ENCODE data around the gene KBTBD8.

The KBTBD8 gene

DNA sequence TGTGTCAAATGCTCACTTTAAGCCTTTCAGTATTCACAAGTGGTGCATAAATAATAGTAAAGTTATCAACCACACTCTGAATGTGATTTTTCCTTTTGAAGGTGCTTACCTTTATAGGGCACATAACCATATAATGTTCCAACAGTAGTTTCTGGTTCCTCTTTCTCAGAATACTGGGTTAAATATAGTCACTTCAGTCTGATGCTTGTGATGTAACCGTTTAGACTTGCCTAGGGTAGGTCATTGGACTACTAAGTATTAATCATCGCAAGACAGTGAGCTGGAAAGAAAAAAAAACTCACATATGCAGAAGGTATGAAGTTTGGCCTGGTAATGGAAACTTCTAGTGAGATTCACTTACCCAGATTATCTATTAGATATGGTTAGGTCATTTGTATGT lies 1.9 kb downstream of the KBTBD8 start:
- no peak for DNase-seq

DNA sequence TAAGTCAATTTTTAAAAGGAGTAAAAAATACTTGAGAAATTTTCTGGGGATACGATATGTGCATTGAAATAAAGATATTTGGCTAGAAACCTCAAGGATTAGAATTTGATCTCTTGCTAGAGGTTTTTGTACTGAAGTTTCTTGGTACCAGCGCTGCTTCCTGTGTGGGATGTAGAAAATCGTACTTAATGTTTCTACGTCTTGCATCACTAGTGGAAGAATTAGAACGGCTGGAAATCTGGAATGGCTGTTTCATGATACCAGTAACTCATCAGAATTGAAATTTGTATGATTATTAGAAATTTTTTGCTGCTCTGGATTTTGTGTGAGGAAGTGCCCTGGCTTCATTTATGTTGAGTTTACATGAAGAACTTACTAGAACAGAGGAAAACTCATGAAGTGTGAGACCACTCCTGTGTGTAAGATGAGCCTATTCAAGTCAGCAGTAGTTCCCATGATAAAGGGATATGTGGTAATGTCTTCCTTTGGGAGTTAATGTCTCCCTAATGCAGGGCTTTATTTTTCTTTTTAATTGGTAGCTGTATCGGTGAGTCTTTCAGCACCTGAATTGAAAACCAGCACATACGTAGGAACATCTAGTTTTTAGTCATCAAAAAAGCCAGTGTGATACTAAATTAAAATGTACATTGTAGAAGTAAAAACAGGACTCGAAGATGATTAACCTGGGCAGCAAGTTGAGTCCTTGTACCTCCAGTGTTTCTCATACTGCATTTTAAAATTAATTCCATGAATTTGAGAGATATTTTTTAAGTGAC lies 3.2 kb downstream of the KBTBD8 start:
- no peak for DNase-seq

- no peak for DNase-seq
These were observed 7.9 kb downstream of the KBTBD8 start for GRCh38 chr3:67005974-67006373.

GRCh38 chr3:67006460-67006859 lies 8.4 kb downstream of the KBTBD8 start:
- no peak for DNase-seq

- DNase-seq = no peak
These were observed 10.3 kb downstream of the KBTBD8 start for GRCh38 chr3:67008388-67008787.

GRCh38 chr3:67009716-67010115 lies 11.6 kb downstream of the KBTBD8 start:
- DNase-seq = no peak

DNA sequence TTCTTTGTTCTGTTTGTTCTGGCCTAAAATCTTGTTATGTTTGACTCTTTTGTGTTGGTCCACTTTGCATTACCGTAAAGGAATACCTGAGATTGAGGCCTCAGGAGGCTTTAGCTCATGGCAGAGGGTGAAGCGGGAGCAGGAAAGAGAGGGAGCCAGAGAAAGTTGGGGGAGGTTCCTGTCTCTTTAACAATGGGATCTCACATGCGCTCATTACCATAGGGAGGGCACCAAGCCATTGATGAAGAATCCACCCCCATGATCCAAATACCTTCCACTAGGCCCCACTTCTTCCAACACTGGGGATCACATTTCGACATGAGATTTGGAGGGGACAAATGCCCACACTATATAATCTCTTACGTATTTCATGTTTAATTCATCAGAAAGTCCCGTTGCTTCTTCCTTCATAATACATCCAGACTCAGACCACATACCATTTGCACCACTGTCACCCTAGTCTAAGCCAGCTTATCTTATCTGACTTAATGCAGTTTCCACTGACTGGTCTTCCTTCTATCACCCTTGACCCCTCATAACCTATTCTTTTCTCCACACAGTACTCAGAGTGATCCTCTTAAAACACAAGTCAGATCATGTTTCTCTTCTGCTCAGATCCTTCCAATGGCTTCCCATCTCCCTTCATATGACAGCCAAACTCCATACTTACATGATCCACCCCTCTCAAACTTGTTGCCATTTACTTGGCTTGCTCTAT lies 13.5 kb downstream of the KBTBD8 start:
- no peak for DNase-seq

- DNase-seq = no peak
These were observed 14.5 kb downstream of the KBTBD8 start for GRCh38 chr3:67012564-67012963.

DNA sequence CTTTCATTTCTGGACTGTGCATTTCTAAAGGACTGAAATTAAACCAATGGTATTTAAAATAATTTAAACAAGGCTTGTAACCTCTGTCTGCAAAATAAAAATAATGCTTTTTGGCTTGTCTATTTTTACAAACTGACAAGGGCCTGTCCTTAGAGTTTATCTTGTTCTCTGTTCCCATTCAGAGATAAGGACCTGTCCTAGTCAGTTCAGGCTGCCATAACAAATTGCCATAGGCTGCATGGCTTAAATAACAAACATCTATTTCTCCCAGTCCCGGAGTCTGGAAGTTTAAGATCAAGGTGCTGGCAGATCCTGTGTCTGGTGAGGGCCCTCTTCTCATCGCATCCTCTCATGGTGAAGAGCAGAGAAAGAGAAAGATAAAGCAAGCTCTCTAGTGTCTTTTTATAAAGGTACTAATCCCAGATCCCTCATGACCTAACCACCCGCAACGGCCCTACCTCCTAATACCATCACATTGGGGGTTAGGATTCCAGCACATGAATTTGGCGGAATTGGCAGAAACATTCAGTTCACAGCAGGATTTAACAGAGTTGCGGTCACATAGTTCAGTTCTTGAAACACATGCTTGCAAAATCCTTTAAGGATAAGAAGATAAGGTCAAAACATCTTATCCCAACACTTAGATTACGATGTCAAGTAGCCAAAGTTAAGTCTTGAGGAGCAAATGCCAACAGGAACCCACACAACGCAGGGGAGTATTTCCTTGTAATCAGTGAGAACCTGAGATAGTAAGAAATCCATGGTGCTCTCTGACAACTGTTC lies 17.8 kb downstream of the KBTBD8 start:
- DNase-seq = no peak

DNA sequence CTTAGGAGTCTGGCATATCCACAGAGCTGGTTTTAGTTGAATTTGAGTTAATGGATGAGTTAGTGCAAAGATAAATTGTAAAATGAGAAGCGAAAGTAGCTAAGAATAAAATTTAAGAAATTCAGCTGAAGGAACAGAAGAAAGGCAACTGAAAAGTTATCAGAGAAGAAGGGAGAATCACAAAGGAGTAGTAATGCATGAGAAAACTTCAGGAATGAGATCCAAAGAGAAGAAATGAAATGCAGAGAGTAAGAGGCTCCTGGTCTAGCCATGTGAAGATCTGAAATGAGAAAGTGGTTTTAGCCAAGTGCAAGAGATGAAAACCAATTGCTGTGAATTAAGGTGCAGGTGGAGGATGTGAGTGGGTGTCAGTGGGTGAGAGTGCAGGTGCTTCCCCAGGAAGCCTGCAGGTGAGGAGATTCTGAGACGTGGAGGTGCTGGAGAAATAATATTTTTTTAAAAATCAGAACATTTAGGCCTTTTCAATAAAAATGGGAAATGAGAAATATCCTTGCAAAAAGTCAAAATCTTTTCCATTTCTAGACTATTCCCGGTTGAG lies 18.5 kb downstream of the KBTBD8 start:
- no peak for DNase-seq

GRCh38 chr3:67017211-67017610 lies 19.1 kb downstream of the KBTBD8 start:
- no peak for DNase-seq

DNA sequence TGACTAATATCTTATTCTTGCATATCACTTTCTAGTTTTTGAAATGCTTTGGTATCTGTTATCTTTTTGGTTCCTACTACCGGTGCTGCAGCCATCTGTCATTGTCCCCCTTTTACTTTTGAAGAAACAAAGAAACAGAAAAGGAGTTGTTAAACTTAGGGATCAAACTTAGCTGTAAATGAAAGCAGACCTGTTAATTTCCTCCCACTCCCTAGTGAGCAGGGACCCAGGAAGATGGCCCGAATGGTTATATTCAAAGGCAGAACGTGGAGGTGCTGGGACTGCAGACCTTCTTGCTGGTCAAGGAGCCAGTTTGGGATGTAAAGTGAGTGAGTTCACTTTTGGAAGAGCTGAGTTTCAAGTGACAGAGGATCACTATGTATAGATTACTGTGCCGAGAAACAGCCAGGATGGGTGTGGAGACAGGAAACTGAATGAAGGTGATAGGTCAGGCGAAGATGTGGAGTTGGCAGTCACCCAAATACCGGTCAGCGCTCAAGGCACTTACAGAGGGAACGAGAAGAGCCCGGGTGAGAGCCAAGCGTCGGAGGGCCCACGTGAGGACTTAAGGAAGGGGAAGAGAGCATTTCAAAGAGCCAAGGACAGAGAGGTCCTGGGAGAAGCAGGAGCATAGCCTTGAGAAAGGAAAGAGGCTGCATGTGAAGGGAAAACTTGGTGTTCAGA lies 20.1 kb downstream of the KBTBD8 start:
- DNase-seq = peak; percentile 45

GRCh38 chr3:67018789-67019526 lies 20.9 kb downstream of the KBTBD8 start:
- no peak for DNase-seq

DNA sequence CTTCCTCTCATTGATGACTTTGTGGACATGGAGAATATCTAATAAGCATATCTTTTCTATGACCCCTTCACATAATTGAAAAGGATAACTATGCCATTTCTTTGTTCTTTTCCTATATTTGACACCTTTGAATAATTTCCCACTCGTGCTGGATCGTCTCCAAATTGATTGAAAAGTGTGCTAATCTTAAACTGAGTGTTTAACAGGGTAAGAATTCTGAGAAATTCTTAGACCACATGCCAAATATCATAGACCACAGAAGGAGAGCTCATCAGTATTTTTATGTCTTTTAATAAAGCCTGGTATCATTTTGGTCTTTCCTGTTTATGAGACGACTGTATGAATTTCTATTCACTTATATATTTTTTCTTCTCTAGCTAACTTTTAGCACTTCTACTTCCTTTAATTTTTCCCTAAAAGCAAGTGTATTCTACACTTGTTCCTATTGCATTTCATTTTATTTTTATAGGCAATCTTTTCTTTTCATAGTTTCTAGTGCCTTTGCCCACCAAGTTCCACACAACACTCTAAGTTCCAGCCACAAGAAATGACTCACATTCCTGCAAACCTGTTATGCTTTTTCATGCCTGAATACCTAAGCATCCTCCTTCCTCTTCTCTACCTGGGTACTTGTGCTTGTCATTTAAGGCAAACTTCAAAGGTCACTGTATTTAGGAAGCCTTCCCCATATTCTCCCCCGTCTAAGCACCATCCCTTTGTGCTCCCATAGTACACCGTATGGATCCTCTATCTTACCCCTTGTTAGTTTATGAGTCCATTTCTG lies 30.1 kb downstream of the KBTBD8 start:
- no peak for DNase-seq

DNA sequence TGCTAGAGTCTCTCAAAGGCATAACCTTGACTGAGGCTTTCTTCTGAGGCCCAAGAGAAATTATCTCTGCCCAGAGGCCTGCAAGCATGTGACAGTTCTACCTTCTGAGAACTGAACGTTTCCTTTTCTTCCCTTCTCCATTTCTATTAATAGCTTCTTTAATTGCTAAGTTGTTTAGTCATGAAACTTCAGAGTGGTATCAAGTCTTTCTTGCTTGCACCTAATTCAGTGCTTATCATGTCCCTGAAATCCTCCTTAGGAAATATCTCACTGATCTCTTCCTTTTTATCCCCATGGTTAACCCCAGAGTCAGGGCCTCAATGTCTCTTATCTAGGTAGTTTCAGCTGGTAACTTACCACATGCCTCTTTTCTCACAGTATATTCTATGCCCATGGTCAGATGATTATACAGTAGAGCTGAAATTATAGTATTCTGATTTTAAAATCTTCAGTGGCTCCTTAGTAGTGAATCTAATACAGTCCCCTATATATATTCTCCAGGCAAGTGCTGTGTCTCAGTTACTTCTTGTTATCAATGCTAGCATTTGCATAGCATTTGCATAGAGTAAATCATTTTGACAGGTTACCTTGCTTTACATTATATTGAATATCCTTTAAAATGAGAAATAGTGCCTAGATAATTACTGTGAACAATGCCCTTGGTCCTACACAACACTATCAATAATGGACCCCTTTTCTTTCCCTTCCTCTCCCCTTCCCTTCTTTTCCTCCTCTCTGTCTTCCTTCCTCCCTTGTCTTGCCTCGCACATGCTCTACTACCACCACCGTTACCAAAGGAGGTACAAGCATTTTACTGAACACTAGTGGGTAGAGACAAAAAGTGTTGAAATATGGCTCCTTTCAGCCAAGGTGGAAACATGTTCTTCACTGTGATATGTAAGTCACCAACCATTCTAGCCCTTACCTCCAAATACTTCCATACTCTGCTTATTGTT lies 33.0 kb downstream of the KBTBD8 start:
- no peak for DNase-seq

DNA sequence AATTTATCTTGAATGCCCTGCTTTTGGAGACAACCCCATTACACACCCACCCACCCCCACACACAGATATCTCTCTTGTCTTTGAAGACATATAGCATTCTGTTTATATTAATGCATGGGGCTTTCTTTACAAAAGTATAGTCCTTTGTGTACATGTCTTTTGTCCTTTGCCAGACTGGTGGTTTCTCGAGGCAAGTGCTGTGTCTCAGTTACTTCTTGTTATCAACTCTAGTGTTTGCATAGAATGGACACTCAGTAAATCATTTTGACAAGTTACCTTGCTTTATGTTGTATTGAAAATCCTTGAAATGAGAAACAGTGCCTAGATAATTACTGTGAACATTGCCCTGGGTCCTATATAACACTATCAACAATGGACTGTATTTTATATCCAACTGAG lies 33.9 kb downstream of the KBTBD8 start:
- DNase-seq = peak; percentile 44

DNA sequence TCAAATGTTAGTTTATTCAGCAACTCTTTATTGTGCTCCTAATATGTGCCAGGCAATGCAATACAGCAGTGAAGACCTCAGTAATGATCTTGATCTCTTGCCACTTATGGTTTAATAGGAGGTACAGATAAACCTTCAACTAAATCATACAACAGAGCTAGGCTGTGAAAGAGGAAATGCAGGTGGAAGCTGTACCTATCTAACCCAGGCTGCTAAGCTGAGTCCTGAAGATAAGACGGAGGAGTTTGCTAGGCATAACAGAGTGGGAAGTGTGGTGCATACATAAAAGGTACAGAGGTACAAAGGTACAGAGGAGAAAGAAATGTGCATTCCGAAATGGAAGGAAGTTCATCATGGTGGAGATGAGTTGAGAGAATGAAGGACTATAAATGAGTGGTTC lies 35.0 kb downstream of the KBTBD8 start:
- peak; percentile 3 for DNase-seq

DNA sequence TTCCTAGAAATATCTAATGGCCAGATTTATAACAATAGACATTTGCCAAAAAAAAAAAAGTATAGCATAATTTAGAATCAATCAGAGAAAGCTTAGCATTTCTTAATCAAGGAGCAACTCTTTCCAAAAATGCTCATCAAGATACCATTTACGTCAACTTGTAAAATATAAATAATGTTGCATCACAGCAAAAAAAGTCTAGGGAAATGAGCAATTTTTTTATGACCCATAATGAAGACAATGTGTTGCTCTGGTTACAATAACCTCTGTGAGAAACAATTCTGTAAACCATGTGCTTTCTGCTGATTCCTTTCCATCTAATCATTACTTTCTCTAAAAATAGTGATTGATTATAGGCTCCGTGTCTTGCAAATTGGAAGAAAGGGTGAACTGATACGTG lies 36.3 kb downstream of the KBTBD8 start:
- DNase-seq = no peak

DNA sequence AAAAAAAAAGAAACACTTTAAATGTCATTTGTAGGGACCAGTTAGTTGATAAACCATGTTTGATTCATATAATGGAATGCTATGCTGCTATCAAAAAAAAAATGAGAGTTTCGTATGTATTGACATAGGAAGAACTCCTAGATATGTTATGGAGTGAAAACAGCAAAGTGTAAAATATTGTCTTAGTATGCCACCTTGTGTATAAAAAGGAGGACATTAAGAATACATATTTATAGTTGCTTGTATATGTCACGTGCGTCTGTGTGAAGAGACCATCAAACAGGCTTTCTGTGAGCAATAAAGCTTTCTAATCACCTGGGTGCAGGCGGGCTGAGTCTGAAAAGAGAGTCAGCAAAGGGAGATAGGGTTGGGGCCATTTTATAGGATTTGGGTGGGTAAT lies 39.5 kb downstream of the KBTBD8 start:
- DNase-seq = no peak

DNA sequence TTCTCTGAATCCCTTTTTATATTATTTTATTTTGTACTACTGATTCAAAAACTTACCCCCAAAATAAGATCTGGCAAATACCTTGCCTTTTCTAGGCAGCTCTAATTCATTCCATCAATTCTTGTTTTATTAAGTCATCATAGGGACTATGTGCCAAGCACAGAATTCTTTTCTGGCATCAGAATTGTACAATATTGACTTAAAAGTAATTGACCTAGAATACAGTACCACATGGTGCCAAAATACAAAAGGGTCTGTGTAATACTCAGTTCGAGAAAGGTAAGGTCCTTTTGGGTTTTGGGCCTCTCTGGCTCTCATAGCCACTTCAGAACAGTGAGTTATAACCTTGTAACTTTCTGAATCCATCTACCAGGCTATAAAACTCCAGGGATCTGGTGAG lies 46.2 kb downstream of the KBTBD8 start:
- DNase-seq = no peak

Measured in NCI-H2227 treated with DMSO at 0.1 percent for 48 hours (cell line).